ENCODE measurements around the gene FGF18.

GRCh38 chr5:171419688-171420430, 412 bp downstream of the FGF18 start:
- TF ChIP-seq POLR2A (IDR thresholded peaks at IDR 0.05) (no peak), CTCF (IDR thresholded peaks at IDR 0.05) (peak in 1 of 7 experiments; percentile 16)
